Muscle of leg (tissue), 11 donors: Measurements from ENCODE around the gene CCDC152. TPM values are rescaled to one million over a fixed set of nuclear protein-coding genes. Genes with fewer than 3 reads are reported as not detected.

Source experiments
- DNase-seq: peaks from one replicate; pipeline ENCODE4 v3.0.0; 2013
- H3K27ac ChIP-seq: one replicate; pipeline ENCODE4 v1.5.1; 2013; ENCODE audit warnings: mild to moderate bottlenecking, low read length, control low read depth
- H3K27me3 ChIP-seq: one replicate; pipeline ENCODE4 v1.6.1; 2013; ENCODE audit warnings: low read length; ENCODE audit not compliant: control insufficient read depth, insufficient read depth
- H3K36me3 ChIP-seq: one replicate; pipeline ENCODE4 v1.6.1; 2013; ENCODE audit warnings: low read length; ENCODE audit not compliant: control insufficient read depth, insufficient read depth
- H3K4me1 ChIP-seq: one replicate; pipeline ENCODE4 v1.6.1; 2013; ENCODE audit warnings: low read length; ENCODE audit not compliant: control insufficient read depth, insufficient read depth
- H3K4me3 ChIP-seq: one replicate; pipeline ENCODE4 v1.5.1; 2013; ENCODE audit warnings: low read length, control low read depth
- H3K9me3 ChIP-seq: replicated peaks from 2 replicates; pipeline ENCODE4 v1.6.1; 2013; ENCODE audit warnings: low read depth, low read length; ENCODE audit not compliant: control insufficient read depth
- WGBS: methylation state at CpG from one replicate; pipeline ENCODE4 v1.1.5; 2013; ENCODE audit warnings: missing lambda C conversion rate; ENCODE audit not compliant: insufficient coverage; 5-methylcytosine and 5-hydroxymethylcytosine counted together
- polyA plus RNA-seq, 8 donors: library from polyadenylated mRNA; unstranded; fragments of 120-200 nt; gene quantifications; one replicate each; pipeline versions ENCODE4 v1.2.1 to v1.2.3, GENCODE V29; 2013; ENCODE audit warnings: inconsistent platforms in 1 of 8, low replicate concordance in 1 of 8; ENCODE audit not compliant: insufficient read length in 8 of 8, insufficient read depth in 1 of 8
- total RNA-seq: library from RNA; stranded (reverse); fragments of 120-200 nt; gene quantifications from one replicate; pipeline ENCODE4 v1.2.4, GENCODE V29; 2013

The CCDC152 gene
- total and polyA plus RNA-seq, 9 donors, result 1.3 to 5.7 (median 4.6) TPM

DNA sequence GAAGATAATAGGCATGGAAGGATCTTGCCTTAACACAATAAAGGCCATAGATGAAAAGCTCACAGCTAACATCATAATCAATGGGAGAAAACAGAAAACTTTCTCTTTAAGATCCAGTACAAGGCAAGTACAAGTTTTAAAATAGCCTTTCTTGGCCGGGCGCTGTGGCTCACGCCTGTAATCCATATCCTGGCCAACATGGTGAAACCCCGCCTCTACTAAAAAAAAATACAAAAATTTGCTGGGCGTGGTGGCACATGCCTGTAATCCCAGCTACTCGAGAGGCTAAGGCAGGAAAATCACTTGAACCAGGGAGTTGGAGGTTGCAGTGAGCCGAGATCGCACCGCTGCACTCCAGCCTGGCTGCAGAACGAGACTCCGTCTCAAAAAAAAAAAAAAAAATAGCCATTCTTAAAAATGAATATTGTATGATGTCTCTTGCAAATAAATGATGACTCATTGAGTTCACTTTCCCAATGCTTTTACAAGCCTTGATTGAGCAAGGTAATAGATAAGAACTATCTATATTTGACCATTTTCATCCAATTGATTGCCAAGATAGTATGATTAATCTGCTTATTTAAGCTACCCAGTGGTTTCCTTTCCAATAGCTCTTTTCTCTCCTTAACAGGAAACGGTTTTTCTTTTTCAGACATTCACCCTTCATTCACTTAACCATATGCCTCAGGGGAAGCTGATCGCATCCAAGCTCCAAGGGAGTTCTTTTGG lies 15.8 kb downstream of the CCDC152 start:
- whole genome bisulfite sequencing, result 83% methylated on average over 2 of the region's 13 CpGs
- no peak overlapping the region for H3K4me3 ChIP-seq

DNA sequence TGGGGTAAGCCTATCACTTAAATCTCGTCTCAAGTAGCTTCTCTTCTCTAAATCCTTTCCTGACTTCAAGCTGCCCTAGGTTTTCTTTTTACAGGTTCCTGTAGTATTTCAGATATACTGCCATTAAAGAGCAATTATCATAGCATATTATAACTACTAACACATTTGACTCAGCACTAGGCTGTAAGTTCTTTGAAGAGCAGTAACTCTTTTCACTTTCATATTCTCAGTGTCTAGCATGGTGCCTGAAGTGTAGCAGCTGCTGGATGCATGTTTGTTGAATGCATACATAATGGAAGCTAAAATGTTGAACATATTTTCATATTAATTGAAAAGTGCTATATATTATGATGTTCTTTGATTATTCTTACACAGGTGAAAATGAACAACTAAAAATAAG lies 22.5 kb downstream of the CCDC152 start:
- Histone ChIP-seq H3K4me1 (no peaks in the 10 kb centered on the region), H3K9me3 (no peaks in the 10 kb centered on the region), H3K36me3 (no peaks in the 10 kb centered on the region), H3K27me3 (no peaks in the 10 kb centered on the region), H3K4me3 (no peak overlapping the region), H3K27ac (no peak overlapping the region)
- WGBS, result no CpG with 5 or more reads among the region's 1 CpG
- DNase-seq, result no peak

More for the DNA sequence above, 15.8 kb downstream of the CCDC152 start:
- H3K27ac ChIP-seq, result no peak overlapping the region
- no peak for DNase-seq
- H3K4me1 ChIP-seq, result no peaks in the 10 kb centered on the region
- H3K9me3 ChIP-seq, result no peaks in the 10 kb centered on the region
- H3K27me3 ChIP-seq, result no peaks in the 10 kb centered on the region
- no peaks in the 10 kb centered on the region for H3K36me3 ChIP-seq

DNA sequence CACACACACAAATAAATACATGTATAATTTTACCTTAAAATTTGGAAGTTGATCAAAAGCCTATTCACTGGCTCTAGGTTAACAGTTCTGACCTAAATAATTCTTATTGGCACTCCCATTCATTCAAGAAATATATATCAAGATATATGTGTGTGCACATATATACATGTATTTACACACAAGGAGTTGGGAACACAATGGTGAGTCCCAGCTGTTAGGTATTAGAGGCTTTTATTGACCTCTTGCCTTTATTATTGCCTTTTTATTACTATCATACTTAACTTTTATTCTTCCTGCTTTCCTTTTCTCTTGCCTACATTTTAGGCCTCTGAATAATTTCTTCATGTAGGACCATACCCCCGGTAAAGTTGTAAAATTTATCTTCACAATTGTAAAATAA lies 25.0 kb downstream of the CCDC152 start:
- DNase-seq, result no peak
- no peak overlapping the region for H3K4me3 ChIP-seq
- H3K27ac ChIP-seq, result no peak overlapping the region
- WGBS, result 67% methylated on average over 1 of the region's 1 CpG
- no peaks in the 10 kb centered on the region for H3K36me3 ChIP-seq
- H3K4me1 ChIP-seq, result no peaks in the 10 kb centered on the region
- H3K27me3 ChIP-seq, result no peaks in the 10 kb centered on the region
- peaks cover 4% of the 10 kb centered on the region for H3K9me3 ChIP-seq

DNA sequence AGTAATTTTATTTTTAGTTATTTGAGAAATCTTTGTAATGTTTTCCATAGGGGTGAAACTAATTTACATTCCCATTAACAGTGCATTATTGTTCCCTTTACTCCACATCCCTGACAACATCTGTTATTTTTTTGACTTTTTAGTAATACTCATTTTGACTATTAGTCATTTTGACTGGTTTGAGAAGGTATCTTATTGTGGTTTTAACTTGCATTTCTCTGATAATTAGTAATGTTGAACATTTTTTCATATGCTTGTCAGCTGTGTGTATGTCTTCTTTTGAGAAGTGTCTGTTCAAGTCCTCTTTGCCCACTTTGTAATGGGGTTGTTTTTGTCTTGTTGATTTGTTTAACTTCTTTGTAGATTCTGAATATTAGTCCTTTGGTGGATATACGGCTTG lies 27.5 kb downstream of the CCDC152 start:
- Histone ChIP-seq H3K36me3 (no peaks in the 10 kb centered on the region), H3K27me3 (no peaks in the 10 kb centered on the region), H3K27ac (no peak overlapping the region), H3K4me3 (no peak overlapping the region), H3K4me1 (no peaks in the 10 kb centered on the region), H3K9me3 (peaks cover 8% of the 10 kb centered on the region)
- no peak for DNase-seq
- WGBS, result no CpG with 5 or more reads among the region's 1 CpG

DNA sequence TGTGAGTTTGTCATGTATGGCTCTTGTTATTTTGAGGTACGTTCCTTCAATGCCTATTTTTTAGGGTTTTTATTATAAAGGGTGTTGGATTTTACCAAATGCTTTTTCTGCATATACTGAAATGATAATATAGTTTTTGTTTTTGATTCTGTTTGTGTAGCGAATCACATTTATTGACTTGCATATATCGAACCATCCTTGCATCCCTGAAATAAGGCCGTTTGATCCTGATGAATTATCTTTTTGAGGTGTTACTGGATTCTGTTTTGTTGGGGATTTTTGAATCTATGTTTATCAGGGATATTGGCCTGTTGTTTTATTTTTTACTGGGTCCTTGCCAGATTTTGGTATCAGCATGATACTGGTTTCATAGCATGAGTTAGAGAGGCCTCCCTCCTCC lies 29.1 kb downstream of the CCDC152 start:
- no peaks in the 10 kb centered on the region for H3K36me3 ChIP-seq
- no peak overlapping the region for H3K27ac ChIP-seq
- 100% methylated on average over 2 of the region's 4 CpGs for WGBS
- H3K4me3 ChIP-seq, result no peak overlapping the region
- H3K9me3 ChIP-seq, result peaks cover 8% of the 10 kb centered on the region
- H3K4me1 ChIP-seq, result no peaks in the 10 kb centered on the region
- no peak for DNase-seq
- H3K27me3 ChIP-seq, result no peaks in the 10 kb centered on the region

DNA sequence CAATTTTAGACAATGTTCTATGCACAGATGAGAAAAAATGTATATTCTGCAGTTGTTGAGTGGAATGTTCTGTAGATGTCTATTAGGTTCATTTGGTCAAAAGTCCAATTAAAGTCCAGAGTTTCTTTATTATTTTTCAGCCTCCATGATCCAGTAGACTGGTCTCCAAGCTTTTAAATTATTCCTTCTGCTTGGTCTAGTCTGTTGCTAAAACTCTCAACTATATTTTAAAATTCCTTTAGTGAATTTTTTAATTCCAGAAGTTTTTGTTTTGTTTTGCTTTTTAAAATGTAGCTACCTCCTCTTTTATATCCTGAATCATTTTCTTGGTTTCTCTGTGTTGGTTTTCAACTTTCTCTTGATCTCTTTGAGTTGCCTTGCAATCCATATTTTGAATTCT lies 30.5 kb downstream of the CCDC152 start:
- H3K9me3 ChIP-seq, result peaks cover 8% of the 10 kb centered on the region
- H3K4me3 ChIP-seq, result no peak overlapping the region
- DNase-seq, result no peak
- no peaks in the 10 kb centered on the region for H3K4me1 ChIP-seq
- no peaks in the 10 kb centered on the region for H3K36me3 ChIP-seq
- H3K27me3 ChIP-seq, result no peaks in the 10 kb centered on the region
- H3K27ac ChIP-seq, result no peak overlapping the region

DNA sequence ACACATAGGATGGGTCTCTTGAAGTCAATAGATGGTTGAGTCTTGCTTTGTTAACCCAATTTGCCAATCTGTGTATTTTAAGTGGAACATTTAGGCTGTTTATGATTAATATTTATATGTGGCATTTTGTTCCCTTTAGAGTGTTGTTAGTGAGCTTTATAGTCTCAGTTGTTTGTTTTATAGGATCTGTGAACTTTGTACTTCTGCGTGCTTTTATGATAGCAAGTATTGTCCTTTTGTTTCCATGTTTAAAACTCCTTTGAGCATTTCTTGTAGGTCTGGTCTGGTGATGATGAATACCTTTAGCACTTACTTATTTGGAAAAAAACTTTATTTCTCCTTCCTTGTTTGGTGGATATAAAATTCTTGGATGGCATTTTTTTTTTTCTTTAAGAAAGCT lies 31.2 kb downstream of the CCDC152 start:
- no peaks in the 10 kb centered on the region for H3K27me3 ChIP-seq
- no peak overlapping the region for H3K27ac ChIP-seq
- WGBS, result no CpG with 5 or more reads among the region's 1 CpG
- no peaks in the 10 kb centered on the region for H3K36me3 ChIP-seq
- H3K9me3 ChIP-seq, result peaks cover 8% of the 10 kb centered on the region
- H3K4me3 ChIP-seq, result no peak overlapping the region
- H3K4me1 ChIP-seq, result no peaks in the 10 kb centered on the region
- no peak for DNase-seq

DNA sequence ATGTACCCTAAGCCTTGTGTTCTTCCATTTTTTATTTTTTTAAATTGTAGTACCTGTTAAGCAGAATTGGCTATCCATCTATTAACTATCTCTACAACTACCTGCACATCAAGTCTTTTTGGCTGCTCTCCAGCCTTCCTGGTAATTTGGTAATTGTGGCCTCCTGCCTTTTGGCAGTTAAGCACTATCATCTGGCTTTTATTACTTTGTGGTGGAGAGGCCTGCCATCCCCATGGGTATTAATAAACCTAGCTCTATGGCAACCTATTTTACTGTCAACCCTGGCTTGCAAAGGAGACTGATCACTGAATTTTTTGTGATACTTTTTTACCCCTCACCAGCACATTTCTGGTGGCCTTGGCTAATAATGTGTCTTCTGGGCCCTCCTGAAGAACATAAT lies 34.5 kb downstream of the CCDC152 start:
- Histone ChIP-seq H3K27me3 (no peaks in the 10 kb centered on the region), H3K4me1 (no peaks in the 10 kb centered on the region), H3K9me3 (peaks cover 4% of the 10 kb centered on the region), H3K27ac (no peak overlapping the region), H3K4me3 (no peak overlapping the region), H3K36me3 (no peaks in the 10 kb centered on the region)
- DNase-seq, result no peak

DNA sequence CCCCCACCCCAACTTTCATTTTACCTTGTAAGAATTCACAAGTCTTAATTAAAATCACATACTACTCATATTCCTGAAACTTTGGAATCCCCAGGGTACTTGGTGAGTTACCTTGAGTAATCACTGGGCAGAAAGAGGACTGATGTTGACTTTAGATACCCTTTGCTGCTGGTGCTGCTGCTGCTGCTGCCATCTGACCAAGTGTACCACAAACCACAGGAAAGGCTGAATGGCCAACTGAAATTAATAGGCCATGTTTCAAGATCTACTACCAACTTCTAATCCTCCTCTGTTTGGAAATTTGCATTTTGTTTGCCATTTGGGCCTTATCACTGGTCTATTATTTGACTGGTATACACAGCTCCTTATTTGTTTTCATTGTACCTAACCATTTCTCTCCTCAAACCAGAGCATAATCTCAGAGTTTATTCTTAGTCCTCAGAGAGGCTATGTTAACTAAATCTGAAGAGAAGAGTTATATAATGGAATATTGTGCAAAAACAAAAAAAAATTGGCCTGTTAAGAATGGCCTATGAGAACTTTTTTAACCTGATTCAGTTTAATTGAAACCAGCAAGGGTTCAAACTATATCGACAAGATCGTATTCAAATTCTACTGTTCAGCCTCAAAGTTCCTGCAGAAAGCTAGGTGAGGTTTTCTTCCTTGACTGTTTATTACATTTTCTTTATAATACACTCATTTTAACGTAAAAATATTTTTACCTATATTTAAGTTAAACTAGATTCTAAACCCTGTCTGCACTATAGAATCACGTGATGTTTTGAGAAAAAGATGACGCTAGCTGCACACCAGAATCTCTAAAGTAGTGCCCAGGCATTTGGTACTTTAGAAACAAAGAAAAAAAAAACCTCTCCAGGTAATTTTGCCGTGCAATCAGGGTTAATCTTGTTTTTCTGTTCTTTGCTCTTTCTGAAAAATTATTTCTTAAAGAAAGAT lies 41.9 kb downstream of the CCDC152 start:
- Histone ChIP-seq H3K36me3 (peaks cover 5% of the 10 kb centered on the region), H3K27ac (no peak overlapping the region), H3K9me3 (peaks cover 2% of the 10 kb centered on the region), H3K27me3 (no peaks in the 10 kb centered on the region), H3K4me1 (no peaks in the 10 kb centered on the region), H3K4me3 (no peak overlapping the region)
- DNase-seq, result no peak
- WGBS, result 83% methylated on average over 1 of the region's 6 CpGs

DNA sequence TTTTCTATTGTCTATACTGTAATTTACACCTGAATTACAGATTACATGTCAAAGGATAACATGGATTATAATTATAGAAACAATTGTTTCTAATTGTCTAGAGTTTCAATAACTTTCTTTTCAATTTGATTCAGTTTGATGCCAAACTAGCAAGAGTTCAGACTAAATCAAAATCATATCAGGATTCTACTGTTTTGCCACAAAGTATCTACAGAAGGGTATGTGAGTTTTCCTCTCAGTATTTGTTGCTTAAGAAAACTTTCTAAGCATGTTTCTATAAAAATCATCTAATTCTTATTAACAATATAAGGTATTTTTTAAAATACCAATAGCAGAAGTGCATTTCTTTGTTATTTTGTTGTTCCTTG lies 42.6 kb downstream of the CCDC152 start:
- peaks cover 2% of the 10 kb centered on the region for H3K9me3 ChIP-seq
- H3K4me3 ChIP-seq, result no peak overlapping the region
- no peaks in the 10 kb centered on the region for H3K27me3 ChIP-seq
- H3K36me3 ChIP-seq, result peaks cover 5% of the 10 kb centered on the region
- no peaks in the 10 kb centered on the region for H3K4me1 ChIP-seq
- no peak overlapping the region for H3K27ac ChIP-seq
- no peak for DNase-seq
